M059J (cell line): ENCODE data around the gene SIPA1. TPM values are rescaled to one million over a fixed set of nuclear protein-coding genes. Genes with fewer than 3 reads are reported as not detected.
"Not testable (repeated sequence)": the region's sequence is repeated elsewhere in the genome, so short reads cannot be mapped to it uniquely, and the experiment has no call there.

ENCODE experiments used
- DNase-seq: peaks from one replicate; pipeline ENCODE4 v3.0.0-alpha.2; 2012; ENCODE audit warnings: low read depth
- total RNA-seq: library from RNA; depleted of rRNA; stranded (reverse); fragments of >200 nt; shearing (Covaris generic); gene quantifications from 2 replicates; pipeline ENCODE4 v1.2.3, GENCODE V29; 2014

Gene SIPA1
- total RNA-seq, 1 experiment from 2014 or later = 22.7 TPM

GRCh38 chr11:65658174-65659021 is 20.5 kb downstream of the SIPA1 start:
- no peak for DNase-seq

- no peak for DNase-seq
These were observed 22.1 kb downstream of the SIPA1 start for GRCh38 chr11:65660038-65660437.

- not testable (repeated sequence) for DNase-seq
These were observed 23.0 kb downstream of the SIPA1 start for GRCh38 chr11:65660908-65661307.

- DNase-seq = no peak
These were observed 23.8 kb downstream of the SIPA1 start for GRCh38 chr11:65661599-65662246.

- no peak for DNase-seq
These were observed 24.4 kb downstream of the SIPA1 start for GRCh38 chr11:65662247-65662798.

GRCh38 chr11:65662799-65663638 is 25.1 kb downstream of the SIPA1 start, which contains the start of gene RELA:
RELA (minus strand) TSS chr11:65662916; CDS start chr11:65662832, 84 bp downstream.
- peak; percentile 85 for DNase-seq

- DNase-seq = peak; percentile 56
These were observed 25.8 kb downstream of the SIPA1 start for GRCh38 chr11:65663639-65664200.

GRCh38 chr11:65672180-65672860 is 34.4 kb downstream of the SIPA1 start:
- DNase-seq = no peak

GRCh38 chr11:65672982-65673381 is 35.1 kb downstream of the SIPA1 start:
- DNase-seq = no peak

- DNase-seq = no peak
These were observed 42.4 kb downstream of the SIPA1 start for GRCh38 chr11:65680192-65680743.

GRCh38 chr11:65683480-65683879 is 45.6 kb downstream of the SIPA1 start:
- DNase-seq = not testable (repeated sequence)

GRCh38 chr11:65685981-65686380 is 48.1 kb downstream of the SIPA1 start:
- DNase-seq = no peak

- DNase-seq = not testable (repeated sequence)
These were observed 53.9 kb downstream of the SIPA1 start for GRCh38 chr11:65691847-65692246.

GRCh38 chr11:65692367-65692766 is 54.5 kb downstream of the SIPA1 start:
- DNase-seq = no peak

GRCh38 chr11:65695459-65696241 is 57.7 kb downstream of the SIPA1 start:
- DNase-seq = peak; percentile 52

- no peak for DNase-seq
These were observed 59.1 kb downstream of the SIPA1 start for GRCh38 chr11:65696802-65697552.

GRCh38 chr11:65698205-65698604 is 60.3 kb downstream of the SIPA1 start:
- no peak for DNase-seq

- DNase-seq = no peak
These were observed 61.4 kb downstream of the SIPA1 start for GRCh38 chr11:65699306-65699705.

- DNase-seq = no peak
These were observed 62.5 kb downstream of the SIPA1 start for GRCh38 chr11:65700399-65700798.
